H9 (cell line): ENCODE results near the gene NDUFAF2. TPM values are rescaled to one million over a fixed set of nuclear protein-coding genes. Genes with fewer than 3 reads are reported as not detected.

Experiments used
- DNase-seq: peaks from one replicate; pipeline ENCODE4 v3.0.0-alpha.2; 2017
- H2AFZ ChIP-seq: one replicate; pipeline ENCODE4 v1.6.1; 2013; ENCODE audit warnings: mild to moderate bottlenecking, low read length, control low read depth, moderate library complexity
- H2AK5ac ChIP-seq: 2 replicates; pipeline ENCODE4 v1.6.1; 2013; ENCODE audit warnings: low read length, control low read depth, mixed read lengths; ENCODE audit not compliant: insufficient read length
- H2BK120ac ChIP-seq: one replicate; pipeline ENCODE4 v1.6.1; 2013; ENCODE audit warnings: low read depth, mild to moderate bottlenecking, low read length, control low read depth, inconsistent platforms; ENCODE audit not compliant: poor library complexity, severe bottlenecking
- H2BK12ac ChIP-seq: 2 replicates; pipeline ENCODE4 v1.6.1; 2013; ENCODE audit warnings: low read length, control low read depth, mixed read lengths, low read depth; ENCODE audit not compliant: insufficient read length
- H2BK15ac ChIP-seq: 2 replicates; pipeline ENCODE4 v1.6.1; 2013; ENCODE audit warnings: low read depth, low read length, control low read depth
- H2BK20ac ChIP-seq: one replicate; pipeline ENCODE4 v1.6.1; 2013; ENCODE audit warnings: low read depth, mild to moderate bottlenecking, low read length, control low read depth, inconsistent platforms; ENCODE audit not compliant: poor library complexity, severe bottlenecking
- H2BK5ac ChIP-seq: 2 replicates; pipeline ENCODE4 v1.6.1; 2013; ENCODE audit warnings: low read length, control low read depth, mixed read lengths; ENCODE audit not compliant: insufficient read length
- H3K14ac ChIP-seq: 2 replicates; pipeline ENCODE4 v1.6.1; 2013; ENCODE audit warnings: low read length, control low read depth; ENCODE audit not compliant: insufficient read depth
- H3K18ac ChIP-seq: 2 replicates; pipeline ENCODE4 v1.6.1; 2013; ENCODE audit warnings: low read depth, mild to moderate bottlenecking, mixed read lengths, low read length, control low read depth; ENCODE audit not compliant: insufficient read length
- H3K23ac ChIP-seq: 2 replicates; pipeline ENCODE4 v1.6.1; 2013; ENCODE audit warnings: low read length, control low read depth, mixed read lengths, low read depth; ENCODE audit not compliant: insufficient read length
- H3K23me2 ChIP-seq: 2 replicates; pipeline ENCODE4 v1.6.1; 2013; ENCODE audit warnings: low read depth, mild to moderate bottlenecking, mixed read lengths, low read length, control low read depth; ENCODE audit not compliant: insufficient read length, poor library complexity, severe bottlenecking
- H3K27ac ChIP-seq: 2 replicates; pipeline ENCODE4 v1.5.1; 2013; ENCODE audit warnings: low read length, control low read depth, mixed read lengths, low read depth; ENCODE audit not compliant: insufficient read length
- H3K27me3 ChIP-seq: 2 replicates; pipeline ENCODE4 v1.6.1; 2013; ENCODE audit warnings: low read length, control low read depth, inconsistent platforms; ENCODE audit not compliant: insufficient read depth
- H3K4ac ChIP-seq: 2 replicates; pipeline ENCODE4 v1.6.1; 2013; ENCODE audit warnings: low read depth, mild to moderate bottlenecking, control low read depth, inconsistent platforms, low read length, moderate library complexity
- H3K4me1 ChIP-seq: 2 replicates; pipeline ENCODE4 v1.6.1; 2013; ENCODE audit warnings: low read length, control low read depth, inconsistent platforms; ENCODE audit not compliant: insufficient read depth
- H3K4me2 ChIP-seq: 2 replicates; pipeline ENCODE4 v1.6.1; 2013; ENCODE audit warnings: low read length, control low read depth, mixed read lengths; ENCODE audit not compliant: insufficient read length, insufficient read depth
- H3K56ac ChIP-seq: 2 replicates; pipeline ENCODE4 v1.6.1; 2013; ENCODE audit warnings: low read depth, mild to moderate bottlenecking, mixed read lengths, low read length, control low read depth; ENCODE audit not compliant: insufficient read length
- H3K79me1 ChIP-seq: 2 replicates; pipeline ENCODE4 v1.6.1; 2013; ENCODE audit warnings: low read depth, mild to moderate bottlenecking, moderate library complexity, low read length, control low read depth, inconsistent platforms; ENCODE audit not compliant: insufficient read depth, poor library complexity, severe bottlenecking
- H3K79me2 ChIP-seq: 2 replicates; pipeline ENCODE4 v1.6.1; 2013; ENCODE audit warnings: low read length, control low read depth, inconsistent platforms; ENCODE audit not compliant: insufficient read depth
- H3K9ac ChIP-seq: 2 replicates; pipeline ENCODE4 v1.6.1; 2013; ENCODE audit warnings: low read length, control low read depth, mixed read lengths; ENCODE audit not compliant: insufficient read length; ENCODE audit errors: extremely low read depth
- H3K9me3 ChIP-seq: one replicate; pipeline ENCODE4 v1.6.1; 2013; ENCODE audit warnings: low read depth, low read length, inconsistent platforms; ENCODE audit not compliant: control insufficient read depth
- H3T11ph ChIP-seq: one replicate; pipeline ENCODE4 v1.6.1; 2013; ENCODE audit warnings: mild to moderate bottlenecking, low read length, control low read depth, inconsistent platforms
- H4K20me1 ChIP-seq: one replicate; pipeline ENCODE4 v1.6.1; 2013; ENCODE audit not compliant: control insufficient read depth, insufficient read length, insufficient read depth
- H4K5ac ChIP-seq: 2 replicates; pipeline ENCODE4 v1.6.1; 2013; ENCODE audit warnings: low read depth, mild to moderate bottlenecking, mixed read lengths, low read length, control low read depth; ENCODE audit not compliant: insufficient read length
- H4K8ac ChIP-seq: replicated peaks from 2 replicates; pipeline ENCODE4 v1.6.1; 2013; ENCODE audit warnings: low read length, control low read depth, mixed read lengths, low read depth; ENCODE audit not compliant: insufficient read length
- H4K91ac ChIP-seq: 2 replicates; pipeline ENCODE4 v1.6.1; 2013; ENCODE audit warnings: low read depth, mild to moderate bottlenecking, moderate library complexity, mixed read lengths, low read length, control low read depth; ENCODE audit not compliant: insufficient read length
- H3K27ac Mint-ChIP-seq, 3 experiments: 2 replicates in 2 of 3; 3 replicates in 1 of 3; pipeline ENCODE4 v1.8.0; 2020 to 2021; ENCODE audit warnings: mixed read lengths in 3 of 3, mild to moderate bottlenecking in 1 of 3, moderate library complexity in 1 of 3
- H3K27me3 Mint-ChIP-seq: 2 replicates; pipeline ENCODE4 v1.8.0; 2021; ENCODE audit warnings: low read depth, mild to moderate bottlenecking, moderate library complexity, mixed read lengths
- H3K36me3 Mint-ChIP-seq, 3 experiments: 2 replicates in 2 of 3; 3 replicates in 1 of 3; pipeline ENCODE4 v1.8.0; 2020 to 2021; ENCODE audit warnings: low read depth in 3 of 3, mixed read lengths in 3 of 3; ENCODE audit not compliant: insufficient read depth in 1 of 3
- H3K4me1 Mint-ChIP-seq, 2 experiments: 2 replicates each; pipeline ENCODE4 v1.8.0; 2020; ENCODE audit warnings: mixed read lengths in 2 of 2
- H3K4me3 Mint-ChIP-seq, 2 experiments: 2 replicates in 1 of 2; 3 replicates in 1 of 2; pipeline ENCODE4 v1.8.0; 2020 to 2021; ENCODE audit warnings: mild to moderate bottlenecking in 2 of 2, mixed read lengths in 2 of 2, moderate library complexity in 1 of 2
- H3K9me3 Mint-ChIP-seq, 2 experiments: 2 replicates in 1 of 2; 3 replicates in 1 of 2; pipeline ENCODE4 v1.8.0; 2020; ENCODE audit warnings: mild to moderate bottlenecking in 2 of 2, mixed read lengths in 2 of 2, moderate library complexity in 1 of 2
- WGBS: extraction: QIAGEN DNeasy Blood & Tissue Kit; methylation state at CpG from one replicate; pipeline ENCODE4 v1.1.7; 2013; ENCODE audit warnings: missing lambda C conversion rate, low lambda C conversion rate, mixed read lengths; ENCODE audit not compliant: insufficient read length; ENCODE audit errors: extremely low coverage; 5-methylcytosine and 5-hydroxymethylcytosine counted together
- total RNA-seq: library from RNA; stranded (reverse); gene quantifications from 2 replicates; pipeline ENCODE4 v1.2.1, GENCODE V29; 2021
- TF ChIP-seq, protein P1 (sequence below): fragments of 200-600 bp; sonication (generic); conservative IDR thresholded peaks from 3 replicates; pipeline ENCODE4 v1.8.0; 2021; ENCODE audit warnings: antibody characterized with exemption, mild to moderate bottlenecking

NDUFAF2 gene
- total RNA-seq, 1 experiment from 2014 or later, result 31.4 TPM

DNA sequence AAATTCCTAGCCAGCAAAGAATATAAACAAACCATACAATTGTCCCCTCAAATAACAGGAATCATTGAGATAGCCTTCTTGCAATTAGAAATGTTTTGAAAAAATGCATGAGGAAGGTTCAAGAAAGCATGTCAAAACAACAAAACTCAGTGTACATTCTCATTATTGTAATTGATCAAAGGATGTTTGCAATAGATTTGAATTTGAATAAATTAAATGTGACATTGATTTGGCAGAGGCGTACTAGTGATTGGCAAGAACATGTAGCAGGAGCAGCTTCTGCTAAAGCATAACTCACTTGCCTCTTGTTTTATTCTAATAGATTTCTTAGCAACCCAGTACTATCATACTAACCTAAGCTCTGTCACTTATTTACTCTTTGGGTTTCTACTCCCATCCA, 197.4 kb downstream of the NDUFAF2 start:
- H3K27ac ChIP-seq, result no peak overlapping the region

More for the DNA sequence above, 197.4 kb downstream of the NDUFAF2 start:
- TF ChIP-seq, protein P1, sequence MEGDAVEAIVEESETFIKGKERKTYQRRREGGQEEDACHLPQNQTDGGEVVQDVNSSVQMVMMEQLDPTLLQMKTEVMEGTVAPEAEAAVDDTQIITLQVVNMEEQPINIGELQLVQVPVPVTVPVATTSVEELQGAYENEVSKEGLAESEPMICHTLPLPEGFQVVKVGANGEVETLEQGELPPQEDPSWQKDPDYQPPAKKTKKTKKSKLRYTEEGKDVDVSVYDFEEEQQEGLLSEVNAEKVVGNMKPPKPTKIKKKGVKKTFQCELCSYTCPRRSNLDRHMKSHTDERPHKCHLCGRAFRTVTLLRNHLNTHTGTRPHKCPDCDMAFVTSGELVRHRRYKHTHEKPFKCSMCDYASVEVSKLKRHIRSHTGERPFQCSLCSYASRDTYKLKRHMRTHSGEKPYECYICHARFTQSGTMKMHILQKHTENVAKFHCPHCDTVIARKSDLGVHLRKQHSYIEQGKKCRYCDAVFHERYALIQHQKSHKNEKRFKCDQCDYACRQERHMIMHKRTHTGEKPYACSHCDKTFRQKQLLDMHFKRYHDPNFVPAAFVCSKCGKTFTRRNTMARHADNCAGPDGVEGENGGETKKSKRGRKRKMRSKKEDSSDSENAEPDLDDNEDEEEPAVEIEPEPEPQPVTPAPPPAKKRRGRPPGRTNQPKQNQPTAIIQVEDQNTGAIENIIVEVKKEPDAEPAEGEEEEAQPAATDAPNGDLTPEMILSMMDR, result no peak
- Histone ChIP-seq H2AFZ (no peak overlapping the region), H4K20me1 (no peaks in the 10 kb centered on the region), H2BK5ac (no peak overlapping the region), H3K56ac (no peak overlapping the region), H3K9ac (no peak overlapping the region), H2BK120ac (no peak overlapping the region), H3K9me3 (no peaks in the 10 kb centered on the region), H4K5ac (no peak overlapping the region), H2BK12ac (no peak overlapping the region), H3K18ac (no peak overlapping the region), H3K23me2 (no peaks in the 10 kb centered on the region), H3K4me1 (no peaks in the 10 kb centered on the region), H4K91ac (no peak overlapping the region), H4K8ac (no peak overlapping the region), H3K4ac (no peak overlapping the region), H3K23ac (no peak overlapping the region), H2BK20ac (no peak overlapping the region), H3K14ac (no peak overlapping the region), H3K4me2 (no peak overlapping the region), H3K79me2 (no peaks in the 10 kb centered on the region), H2AK5ac (no peak overlapping the region), H2BK15ac (no peak overlapping the region), H3K27me3 (no peaks in the 10 kb centered on the region), H3K79me1 (no peaks in the 10 kb centered on the region), H3T11ph (no peak overlapping the region)
- no peaks in the 10 kb centered on the region for H3K9me3 Mint-ChIP-seq
- no peak overlapping the region for H3K27ac Mint-ChIP-seq
- peaks cover 2 to 11% of the 10 kb centered on the region in 2 experiments; a peak in 3 of 4 replicates for H3K4me1 Mint-ChIP-seq
- H3K36me3 Mint-ChIP-seq, result no peaks in the 10 kb centered on the region
- DNase-seq, result no peak
- WGBS, result no CpG with 5 or more reads among the region's 1 CpG
- H3K4me3 Mint-ChIP-seq, result no peak overlapping the region
- H3K27me3 Mint-ChIP-seq, result no peaks in the 10 kb centered on the region
